GM12878 (cell line): ENCODE measurements around the gene ESR1. TPM values are rescaled to one million over a fixed set of nuclear protein-coding genes. Genes with fewer than 3 reads are reported as not detected.

Experiments used
- ATAC-seq: fragments of 200-7000 bp; cut with Tn5 transposase; 3 replicates; pipeline ENCODE4 v1.9.1; 2020; ENCODE audit warnings: mild to moderate bottlenecking, moderate library complexity
- BruUV-seq: library from RNA; stranded (reverse); fragments of 400-500 nt; replicated peaks from 2 replicates; lab custom pipeline; 2021; lab: Mats Ljungman, UMichigan
- CTCF ChIA-PET: fragments of 300-600 bp; sonication (Branson Sonifier 250); formaldehyde crosslinking; extraction: SDS; loops from one replicate; lab custom pipeline; 2021; ENCODE audit warnings: inconsistent platforms; lab: Yijun Ruan, JAX
- POLR2A ChIA-PET: fragments of 350-600 bp; formaldehyde crosslinking; extraction: SDS; loops from one replicate; lab custom pipeline; 2021; ENCODE audit warnings: inconsistent platforms; lab: Charles Lee
- RAD21 ChIA-PET: fragments of 300-600 bp; sonication (Branson Sonifier 250); formaldehyde crosslinking; loops from one replicate; lab custom pipeline; 2023; ENCODE audit warnings: antibody characterized with exemption; ENCODE audit not compliant: unreplicated experiment; lab: Charles Lee
- SMC1A ChIA-PET: fragments of 300-600 bp; sonication (Branson Sonifier 250); formaldehyde crosslinking; loops from one replicate; lab custom pipeline; 2023; ENCODE audit not compliant: unreplicated experiment, uncharacterized antibody; lab: Charles Lee
- DNase-seq: peaks from one replicate; pipeline ENCODE4 v3.0.0-alpha.2; 2011; ENCODE audit warnings: low read depth, low spot score
- FAIRE-seq: peaks from 3 replicates; lab custom pipeline; 2011; peaks lifted over from hg19 to GRCh38; lab: Jason Lieb, UNC
- H2AFZ ChIP-seq: 2 replicates; pipeline ENCODE4 v1.6.0; 2011; ENCODE audit warnings: low read depth, low read length, control low read depth; ENCODE audit not compliant: control insufficient read depth
- H3K27ac ChIP-seq: 2 replicates; pipeline ENCODE4 v1.5.1; 2011; ENCODE audit warnings: control low read depth; ENCODE audit not compliant: control insufficient read depth, insufficient read depth
- H3K27me3 ChIP-seq, 2 experiments: replicated peaks in 1 of 2; 2 replicates each; pipeline versions ENCODE4 v1.6.0 to v1.6.1; 2011; ENCODE audit warnings: low read length in 1 of 2; ENCODE audit not compliant: control insufficient read depth in 2 of 2, insufficient read depth in 2 of 2
- H3K36me3 ChIP-seq, 2 experiments: 2 replicates each; pipeline ENCODE4 v1.5.1; 2011; ENCODE audit warnings: low read length in 1 of 2; ENCODE audit not compliant: control insufficient read depth in 2 of 2, insufficient read depth in 2 of 2
- H3K4me1 ChIP-seq: 2 replicates; pipeline ENCODE4 v1.6.1; 2011; ENCODE audit warnings: mild to moderate bottlenecking, low read length, moderate library complexity, mixed read lengths; ENCODE audit not compliant: control insufficient read depth, insufficient read depth
- H3K4me2 ChIP-seq: 2 replicates; pipeline ENCODE4 v1.6.0; 2011; ENCODE audit warnings: control low read depth; ENCODE audit not compliant: control insufficient read depth, insufficient read depth
- H3K4me3 ChIP-seq: fragments of 200-600 bp; sonication (generic); 2 replicates; pipeline ENCODE4 v1.5.1; 2016
- H3K79me2 ChIP-seq: 2 replicates; pipeline ENCODE4 v1.6.0; 2011; ENCODE audit warnings: low read length; ENCODE audit not compliant: control insufficient read depth, insufficient read depth
- H3K9ac ChIP-seq: 2 replicates; pipeline ENCODE4 v1.8.0; 2011; ENCODE audit warnings: low read length, control low read depth, mixed read lengths; ENCODE audit not compliant: control insufficient read depth, insufficient read depth
- H3K9me3 ChIP-seq: replicated peaks from 3 replicates; pipeline ENCODE4 v1.5.1; 2011; ENCODE audit warnings: mild to moderate bottlenecking, low read length; ENCODE audit not compliant: control insufficient read depth, insufficient read depth
- H4K20me1 ChIP-seq: 2 replicates; pipeline ENCODE4 v1.6.0; 2011; ENCODE audit not compliant: control insufficient read depth, insufficient read depth
- ATF7 ChIP-seq: fragments of 450-650 bp; IDR thresholded peaks from 2 replicates; pipeline ENCODE4 v1.6.1; 2016; ENCODE audit warnings: low read depth, mild to moderate bottlenecking
- CBFB ChIP-seq: IDR thresholded peaks from 2 replicates; pipeline ENCODE4 v1.6.1; 2016; ENCODE audit warnings: antibody characterized with exemption, low read depth
- CHD4 ChIP-seq: fragments of 200-600 bp; sonication (generic); IDR thresholded peaks from 2 replicates; pipeline ENCODE4 v1.6.1; 2016; ENCODE audit warnings: mild to moderate bottlenecking
- KAT2A ChIP-seq: conservative IDR thresholded peaks from 2 replicates; pipeline ENCODE4 v1.6.1; 2011; ENCODE audit warnings: low read depth, low read length; ENCODE audit not compliant: control insufficient read depth
- MEF2B ChIP-seq: fragments of 450-650 bp; IDR thresholded peaks from 2 replicates; pipeline ENCODE4 v1.6.1; 2018; ENCODE audit warnings: mild to moderate bottlenecking, moderate library complexity; ENCODE audit not compliant: partially characterized antibody, poor library complexity, severe bottlenecking
- MYB ChIP-seq: fragments of 150-350 bp; IDR thresholded peaks from 2 replicates; pipeline ENCODE4 v1.6.1; 2014; ENCODE audit warnings: mild to moderate bottlenecking, low read depth, low read length, borderline replicate concordance
- NFXL1 ChIP-seq: fragments of 450-650 bp; IDR thresholded peaks from 2 replicates; pipeline ENCODE4 v1.6.1; 2017; ENCODE audit warnings: antibody characterized with exemption, mild to moderate bottlenecking, borderline replicate concordance
- POU2F2 ChIP-seq: IDR thresholded peaks from 3 replicates; pipeline ENCODE4 v1.6.1; 2011; ENCODE audit warnings: low read depth, mild to moderate bottlenecking, low read length, borderline replicate concordance
- RAD21 ChIP-seq: IDR thresholded peaks from 2 replicates; pipeline ENCODE4 v1.6.1; 2011; ENCODE audit warnings: mild to moderate bottlenecking, low read depth, low read length, moderate library complexity; ENCODE audit not compliant: insufficient read depth
- RB1 ChIP-seq: fragments of 450-650 bp; formaldehyde crosslinking; IDR thresholded peaks from 2 replicates; pipeline ENCODE4 v1.6.1; 2017; ENCODE audit warnings: mild to moderate bottlenecking, borderline replicate concordance
- SMARCA5 ChIP-seq: fragments of 450-650 bp; IDR thresholded peaks from 2 replicates; pipeline ENCODE4 v1.6.1; 2017; ENCODE audit warnings: mild to moderate bottlenecking
- SRF ChIP-seq, 2 experiments: IDR thresholded peaks; 2 replicates each; pipeline ENCODE4 v1.6.1; 2011; ENCODE audit warnings: low read depth in 2 of 2, low read length in 2 of 2, mild to moderate bottlenecking in 1 of 2, moderate library complexity in 1 of 2
- ZNF622 ChIP-seq: fragments of 450-650 bp; IDR thresholded peaks from 2 replicates; pipeline ENCODE4 v1.6.1; 2017; ENCODE audit warnings: mild to moderate bottlenecking, inconsistent platforms
- WGBS: methylation state at CpG from one replicate; pipeline ENCODE4 v1.1.6; 2016; ENCODE audit warnings: low lambda C conversion rate; ENCODE audit not compliant: insufficient replicate concordance, insufficient coverage; ENCODE audit errors: missing lambda C conversion rate; 5-methylcytosine and 5-hydroxymethylcytosine counted together
- in situ Hi-C: fragments of 300-500 bp; cut with MboI; formaldehyde crosslinking; loops from 9 replicates; pipeline ENCODE4 v1.14.3; 2018; ENCODE audit warnings: mixed read lengths
- intact Hi-C: fragments of 100-400 bp; cut with micrococcal nuclease; formaldehyde crosslinking; loops from one replicate; pipeline ENCODE4 v1.14.2; 2022; ENCODE audit not compliant: unreplicated experiment
- polyA plus RNA-seq, 11 experiments: library from polyadenylated mRNA; depleted of rRNA in 4 of 11; unstranded in 6 of 11; stranded (reverse) in 5 of 11; fragments of >200 nt; fragmentation: Nextera tagmentation in 4 of 11; fragmentation: Illumina TruSeq in 1 of 11; extraction: Ambion mirVana in 4 of 11; extraction: Trizol in 1 of 11; gene quantifications; 1 replicate in 1 of 11; 2 replicates in 10 of 11; pipeline versions ENCODE4 v1.2.1 to v1.2.3, GENCODE V29; 2011 to 2016; ENCODE audit warnings: inconsistent platforms in 2 of 11, missing spikeins in 2 of 11, low read depth in 1 of 11
- total RNA-seq, 4 experiments: library from RNA; depleted of rRNA in 3 of 4; stranded (reverse); fragments of >200 nt in 3 of 4; fragmentation: Illumina TruSeq in 1 of 4; extraction: Trizol in 1 of 4; gene quantifications; 2 replicates each; pipeline versions ENCODE4 v1.2.1 to v1.2.3, GENCODE V29; 2013 to 2021
- TF ChIP-seq, protein P1 (sequence below): fragments of 450-650 bp; IDR thresholded peaks from 2 replicates; pipeline ENCODE4 v1.6.1; 2017; ENCODE audit warnings: low read depth, mild to moderate bottlenecking, moderate library complexity
- TF ChIP-seq, protein P2 (sequence below): fragments of 450-650 bp; IDR thresholded peaks from 2 replicates; pipeline ENCODE4 v1.6.1; 2016; ENCODE audit warnings: mild to moderate bottlenecking
- TF ChIP-seq, protein P3 (sequence below): fragments of 450-650 bp; IDR thresholded peaks from 2 replicates; pipeline ENCODE4 v1.6.1; 2017; ENCODE audit warnings: mild to moderate bottlenecking, moderate library complexity
- TF ChIP-seq, protein P4 (sequence below): IDR thresholded peaks from 2 replicates; pipeline ENCODE4 v1.6.1; 2011; ENCODE audit warnings: low read depth, low read length, improper control_type of control experiment, borderline replicate concordance

Gene ESR1
- total and polyA plus RNA-seq, 10 of the 15 experiments (the other 5 are each of a cell fraction or from before 2014, with no cell fraction given): 0.03 to 0.51 (median 0.21) TPM; not detected in 4

DNA sequence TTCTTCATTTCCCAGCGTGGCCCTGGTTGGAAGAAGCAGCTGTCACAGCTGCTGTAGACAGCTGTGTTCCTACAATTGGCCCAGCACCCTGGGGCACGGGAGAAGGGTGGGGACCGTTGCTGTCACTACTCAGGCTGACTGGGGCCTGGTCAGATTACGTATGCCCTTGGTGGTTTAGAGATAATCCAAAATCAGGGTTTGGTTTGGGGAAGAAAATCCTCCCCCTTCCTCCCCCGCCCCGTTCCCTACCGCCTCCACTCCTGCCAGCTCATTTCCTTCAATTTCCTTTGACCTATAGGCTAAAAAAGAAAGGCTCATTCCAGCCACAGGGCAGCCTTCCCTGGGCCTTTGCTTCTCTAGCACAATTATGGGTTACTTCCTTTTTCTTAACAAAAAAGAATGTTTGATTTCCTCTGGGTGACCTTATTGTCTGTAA lies 292.7 kb downstream of the ESR1 start (continued):
- TF ChIP-seq, protein P1, sequence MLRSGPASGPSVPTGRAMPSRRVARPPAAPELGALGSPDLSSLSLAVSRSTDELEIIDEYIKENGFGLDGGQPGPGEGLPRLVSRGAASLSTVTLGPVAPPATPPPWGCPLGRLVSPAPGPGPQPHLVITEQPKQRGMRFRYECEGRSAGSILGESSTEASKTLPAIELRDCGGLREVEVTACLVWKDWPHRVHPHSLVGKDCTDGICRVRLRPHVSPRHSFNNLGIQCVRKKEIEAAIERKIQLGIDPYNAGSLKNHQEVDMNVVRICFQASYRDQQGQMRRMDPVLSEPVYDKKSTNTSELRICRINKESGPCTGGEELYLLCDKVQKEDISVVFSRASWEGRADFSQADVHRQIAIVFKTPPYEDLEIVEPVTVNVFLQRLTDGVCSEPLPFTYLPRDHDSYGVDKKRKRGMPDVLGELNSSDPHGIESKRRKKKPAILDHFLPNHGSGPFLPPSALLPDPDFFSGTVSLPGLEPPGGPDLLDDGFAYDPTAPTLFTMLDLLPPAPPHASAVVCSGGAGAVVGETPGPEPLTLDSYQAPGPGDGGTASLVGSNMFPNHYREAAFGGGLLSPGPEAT: no peak
- no peak for TF ChIP-seq MEF2B

DNA sequence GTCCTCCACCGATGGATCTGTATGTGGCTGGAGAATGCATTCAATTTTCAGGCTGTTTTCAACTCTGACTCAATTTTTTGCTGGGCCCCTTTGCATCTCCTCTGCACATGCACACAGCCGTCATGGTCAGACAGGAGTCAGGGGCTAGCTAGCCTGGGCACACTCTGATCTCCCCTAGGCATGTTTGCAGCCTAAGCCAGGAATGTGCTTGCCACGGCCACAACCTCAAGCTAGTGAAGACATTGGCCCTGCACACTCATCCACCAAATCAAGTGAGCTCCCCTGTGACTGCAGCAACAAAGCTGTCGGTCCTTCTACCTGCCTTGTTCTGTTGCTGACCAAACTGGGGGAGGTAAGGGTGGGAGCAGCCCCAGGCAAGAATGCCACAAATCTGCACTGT lies 300.5 kb downstream of the ESR1 start:
- no peak overlapping the region for H3K4me2 ChIP-seq
- no peak overlapping the region for H3K9ac ChIP-seq
- ChIA-PET RAD21 (no interaction called here), POLR2A (no interaction called here), CTCF (no interaction called here), SMC1A (interaction anchor here (1.0 kb wide), 1 partner anchor 17 kb away, joined by 4 read pairs; no protein-coding TSS in a partner anchor)
- in situ Hi-C loops: no loop called here
- no peak for FAIRE-seq
- no TSS peak for BruUV-seq
- intact Hi-C loops: no loop called here
- H3K27ac ChIP-seq: no peak overlapping the region
- no peak for ATAC-seq
- no peaks in the 10 kb centered on the region for H3K36me3 ChIP-seq
- no peaks in the 10 kb centered on the region for H3K27me3 ChIP-seq
- H3K79me2 ChIP-seq: no peaks in the 10 kb centered on the region
- WGBS: 44% methylated on average over 4 of the region's 4 CpGs
- no peak for DNase-seq
- no peaks in the 10 kb centered on the region for H3K4me1 ChIP-seq
- no peak overlapping the region for H2AFZ ChIP-seq
- H4K20me1 ChIP-seq: no peaks in the 10 kb centered on the region
- H3K4me3 ChIP-seq: no peak overlapping the region
- H3K9me3 ChIP-seq: no peaks in the 10 kb centered on the region
- TF ChIP-seq NFXL1 (no peak), CHD4 (no peak), SRF (IDR thresholded peaks at IDR 0.05; ENCODE audit: low read depth in 2 of 2, low read length in 2 of 2) (no peak), MYB (no peak), RAD21 (no peak), ATF7 (no peak), POU2F2 (no peak), KAT2A (no peak), RB1 (no peak), SMARCA5 (no peak), ZNF622 (no peak), CBFB (no peak)
- TF ChIP-seq, protein P2, sequence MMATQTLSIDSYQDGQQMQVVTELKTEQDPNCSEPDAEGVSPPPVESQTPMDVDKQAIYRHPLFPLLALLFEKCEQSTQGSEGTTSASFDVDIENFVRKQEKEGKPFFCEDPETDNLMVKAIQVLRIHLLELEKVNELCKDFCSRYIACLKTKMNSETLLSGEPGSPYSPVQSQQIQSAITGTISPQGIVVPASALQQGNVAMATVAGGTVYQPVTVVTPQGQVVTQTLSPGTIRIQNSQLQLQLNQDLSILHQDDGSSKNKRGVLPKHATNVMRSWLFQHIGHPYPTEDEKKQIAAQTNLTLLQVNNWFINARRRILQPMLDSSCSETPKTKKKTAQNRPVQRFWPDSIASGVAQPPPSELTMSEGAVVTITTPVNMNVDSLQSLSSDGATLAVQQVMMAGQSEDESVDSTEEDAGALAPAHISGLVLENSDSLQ: no peak
- TF ChIP-seq, protein P3, sequence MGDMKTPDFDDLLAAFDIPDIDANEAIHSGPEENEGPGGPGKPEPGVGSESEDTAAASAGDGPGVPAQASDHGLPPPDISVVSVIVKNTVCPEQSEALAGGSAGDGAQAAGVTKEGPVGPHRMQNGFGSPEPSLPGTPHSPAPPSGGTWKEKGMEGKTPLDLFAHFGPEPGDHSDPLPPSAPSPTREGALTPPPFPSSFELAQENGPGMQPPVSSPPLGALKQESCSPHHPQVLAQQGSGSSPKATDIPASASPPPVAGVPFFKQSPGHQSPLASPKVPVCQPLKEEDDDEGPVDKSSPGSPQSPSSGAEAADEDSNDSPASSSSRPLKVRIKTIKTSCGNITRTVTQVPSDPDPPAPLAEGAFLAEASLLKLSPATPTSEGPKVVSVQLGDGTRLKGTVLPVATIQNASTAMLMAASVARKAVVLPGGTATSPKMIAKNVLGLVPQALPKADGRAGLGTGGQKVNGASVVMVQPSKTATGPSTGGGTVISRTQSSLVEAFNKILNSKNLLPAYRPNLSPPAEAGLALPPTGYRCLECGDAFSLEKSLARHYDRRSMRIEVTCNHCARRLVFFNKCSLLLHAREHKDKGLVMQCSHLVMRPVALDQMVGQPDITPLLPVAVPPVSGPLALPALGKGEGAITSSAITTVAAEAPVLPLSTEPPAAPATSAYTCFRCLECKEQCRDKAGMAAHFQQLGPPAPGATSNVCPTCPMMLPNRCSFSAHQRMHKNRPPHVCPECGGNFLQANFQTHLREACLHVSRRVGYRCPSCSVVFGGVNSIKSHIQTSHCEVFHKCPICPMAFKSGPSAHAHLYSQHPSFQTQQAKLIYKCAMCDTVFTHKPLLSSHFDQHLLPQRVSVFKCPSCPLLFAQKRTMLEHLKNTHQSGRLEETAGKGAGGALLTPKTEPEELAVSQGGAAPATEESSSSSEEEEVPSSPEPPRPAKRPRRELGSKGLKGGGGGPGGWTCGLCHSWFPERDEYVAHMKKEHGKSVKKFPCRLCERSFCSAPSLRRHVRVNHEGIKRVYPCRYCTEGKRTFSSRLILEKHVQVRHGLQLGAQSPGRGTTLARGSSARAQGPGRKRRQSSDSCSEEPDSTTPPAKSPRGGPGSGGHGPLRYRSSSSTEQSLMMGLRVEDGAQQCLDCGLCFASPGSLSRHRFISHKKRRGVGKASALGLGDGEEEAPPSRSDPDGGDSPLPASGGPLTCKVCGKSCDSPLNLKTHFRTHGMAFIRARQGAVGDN: no peak
- TF ChIP-seq, protein P4, sequence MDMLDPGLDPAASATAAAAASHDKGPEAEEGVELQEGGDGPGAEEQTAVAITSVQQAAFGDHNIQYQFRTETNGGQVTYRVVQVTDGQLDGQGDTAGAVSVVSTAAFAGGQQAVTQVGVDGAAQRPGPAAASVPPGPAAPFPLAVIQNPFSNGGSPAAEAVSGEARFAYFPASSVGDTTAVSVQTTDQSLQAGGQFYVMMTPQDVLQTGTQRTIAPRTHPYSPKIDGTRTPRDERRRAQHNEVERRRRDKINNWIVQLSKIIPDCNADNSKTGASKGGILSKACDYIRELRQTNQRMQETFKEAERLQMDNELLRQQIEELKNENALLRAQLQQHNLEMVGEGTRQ: no peak
